SK-N-SH treated with all-trans-retinoic acid at 6 μM for 48 hours (cell line): ENCODE measurements around the gene ST6GALNAC6.

ENCODE experiments used
- ATAC-seq: fragments of 200-7000 bp; cut with Tn5 transposase; 3 replicates; pipeline ENCODE4 v1.9.1; 2020; ENCODE audit warnings: mild to moderate bottlenecking, moderate library complexity
- ARNTL ChIP-seq: fragments of 450-650 bp; formaldehyde crosslinking; IDR thresholded peaks from 2 replicates; pipeline ENCODE4 v1.5.0; 2020; ENCODE audit warnings: low read depth, mild to moderate bottlenecking, moderate library complexity, borderline replicate concordance
- BACH2 ChIP-seq: fragments of 250-450 bp; sonication (Bioruptor Pico); IDR thresholded peaks from 2 replicates; pipeline ENCODE4 v1.9.0; 2021; ENCODE audit warnings: mild to moderate bottlenecking, borderline replicate concordance
- CREB5 ChIP-seq: fragments of 250-450 bp; sonication (Bioruptor Pico); IDR thresholded peaks from 2 replicates; pipeline ENCODE4 v1.5.1; 2020; ENCODE audit warnings: low read depth, mild to moderate bottlenecking, moderate library complexity
- CSRNP3 ChIP-seq: fragments of 250-450 bp; sonication (Bioruptor Pico); IDR thresholded peaks from 2 replicates; pipeline ENCODE4 v1.5.1; 2021; ENCODE audit warnings: mild to moderate bottlenecking, moderate library complexity
- ESRRG ChIP-seq: fragments of 250-450 bp; sonication (Bioruptor Pico); IDR thresholded peaks from 2 replicates; pipeline ENCODE4 v1.6.1; 2021; ENCODE audit warnings: mild to moderate bottlenecking
- ISL1 ChIP-seq: fragments of 250-450 bp; sonication (Bioruptor Pico); IDR thresholded peaks from 2 replicates; pipeline ENCODE4 v2.1.2; 2022; ENCODE audit warnings: mild to moderate bottlenecking, moderate library complexity
- OSR1 ChIP-seq: fragments of 250-450 bp; sonication (Bioruptor Pico); IDR thresholded peaks from 2 replicates; pipeline ENCODE4 v1.8.0; 2022; ENCODE audit warnings: moderate library complexity, mild to moderate bottlenecking, inconsistent platforms
- PATZ1 ChIP-seq: fragments of 250-450 bp; sonication (Bioruptor Pico); IDR thresholded peaks from 2 replicates; pipeline ENCODE4 v1.8.0; 2020; ENCODE audit warnings: mild to moderate bottlenecking, moderate library complexity, borderline replicate concordance
- POU6F1 ChIP-seq: fragments of 250-450 bp; sonication (Bioruptor Pico); IDR thresholded peaks from 2 replicates; pipeline ENCODE4 v1.8.0; 2021; ENCODE audit warnings: low read depth, mild to moderate bottlenecking, moderate library complexity, borderline replicate concordance
- PPARA ChIP-seq: fragments of 250-450 bp; sonication (Bioruptor Pico); IDR thresholded peaks from 2 replicates; pipeline ENCODE4 v1.5.0; 2020; ENCODE audit warnings: mild to moderate bottlenecking, borderline replicate concordance
- SNAI2 ChIP-seq: fragments of 250-450 bp; sonication (Bioruptor Pico); IDR thresholded peaks from 2 replicates; pipeline ENCODE4 v1.5.0; 2020; ENCODE audit warnings: mild to moderate bottlenecking, moderate library complexity
- TCF4 ChIP-seq: fragments of 250-450 bp; sonication (Bioruptor Pico); IDR thresholded peaks from 2 replicates; pipeline ENCODE4 v1.8.0; 2021; ENCODE audit warnings: mild to moderate bottlenecking, moderate library complexity, borderline replicate concordance
- TOX ChIP-seq: fragments of 250-450 bp; sonication (Bioruptor Pico); IDR thresholded peaks from 2 replicates; pipeline ENCODE4 v1.8.0; 2021; ENCODE audit warnings: mild to moderate bottlenecking, moderate library complexity, borderline replicate concordance
- ZC3H10 ChIP-seq: fragments of 250-450 bp; sonication (Bioruptor Pico); IDR thresholded peaks from 2 replicates; pipeline ENCODE4 v1.5.1; 2021; ENCODE audit warnings: mild to moderate bottlenecking, moderate library complexity
- ZFP3 ChIP-seq: fragments of 250-450 bp; sonication (Bioruptor Pico); IDR thresholded peaks from 2 replicates; pipeline ENCODE4 v1.5.0; 2020; ENCODE audit warnings: mild to moderate bottlenecking, moderate library complexity
- ZFP30 ChIP-seq: fragments of 450-650 bp; formaldehyde crosslinking; IDR thresholded peaks from 2 replicates; pipeline ENCODE4 v1.5.0; 2022; ENCODE audit warnings: mild to moderate bottlenecking, moderate library complexity
- ZNF565 ChIP-seq: fragments of 450-650 bp; formaldehyde crosslinking; conservative IDR thresholded peaks from 2 replicates; pipeline ENCODE4 v1.5.0; 2020; ENCODE audit warnings: low read depth, mild to moderate bottlenecking, moderate library complexity
- ZNF70 ChIP-seq: fragments of 450-650 bp; formaldehyde crosslinking; IDR thresholded peaks from 2 replicates; pipeline ENCODE4 v1.5.0; 2020; ENCODE audit warnings: mild to moderate bottlenecking, moderate library complexity
- ZNF8 ChIP-seq: fragments of 450-650 bp; formaldehyde crosslinking; IDR thresholded peaks from 2 replicates; pipeline ENCODE4 v1.5.0; 2020; ENCODE audit warnings: mild to moderate bottlenecking, moderate library complexity

The ST6GALNAC6 gene

GRCh38 chr9:127905004-127905728 is 5.8 kb upstream of the ST6GALNAC6 start:
- ATAC-seq = no peak
- TF ChIP-seq BACH2 (CRISPR knock-in tag) = no peak
- TF ChIP-seq ZFP3 (CRISPR knock-in tag) = no peak
- TF ChIP-seq ZNF565 = no peak
- no peak for TF ChIP-seq OSR1 (CRISPR knock-in tag)
- no peak for TF ChIP-seq ZNF70
- TF ChIP-seq CSRNP3 = no peak
- TF ChIP-seq ESRRG (CRISPR knock-in tag) = no peak
- TF ChIP-seq ZNF8 (CRISPR knock-in tag) = no peak
- TF ChIP-seq ARNTL (CRISPR knock-in tag) = no peak
- TF ChIP-seq ZC3H10 = no peak
- TF ChIP-seq TOX = no peak

- ATAC-seq = no peak
- TF ChIP-seq TCF4 (no peak), ZNF565 (no peak), SNAI2 (CRISPR knock-in tag) (no peak), OSR1 (CRISPR knock-in tag) (no peak), POU6F1 (CRISPR knock-in tag) (no peak), ZFP3 (CRISPR knock-in tag) (no peak), CREB5 (no peak), PPARA (CRISPR knock-in tag) (no peak), CSRNP3 (no peak)
Observed at GRCh38 chr9:127904561-127905003, 5.2 kb upstream of the ST6GALNAC6 start.

GRCh38 chr9:127903557-127904475 is 4.4 kb upstream of the ST6GALNAC6 start:
- no peak for TF ChIP-seq SNAI2 (CRISPR knock-in tag)
- no peak for TF ChIP-seq ZNF70
- TF ChIP-seq BACH2 (CRISPR knock-in tag) = no peak
- TF ChIP-seq ZFP30 (CRISPR knock-in tag) = no peak
- no peak for TF ChIP-seq PATZ1 (CRISPR knock-in tag)
- no peak for TF ChIP-seq ISL1 (CRISPR knock-in tag)
- no peak for TF ChIP-seq ZNF8 (CRISPR knock-in tag)
- no peak for TF ChIP-seq CSRNP3
- TF ChIP-seq OSR1 (CRISPR knock-in tag) = no peak
- no peak for TF ChIP-seq POU6F1 (CRISPR knock-in tag)
- TF ChIP-seq, all 23 proteins: peak for 0
- ATAC-seq = no peak
